Measurements from ENCODE around the gene RAD51B.

RAD51B gene

GRCh38 chr14:67994531-67994930, 175.0 kb downstream of the RAD51B start:
- TF ChIP-seq, protein P1, sequence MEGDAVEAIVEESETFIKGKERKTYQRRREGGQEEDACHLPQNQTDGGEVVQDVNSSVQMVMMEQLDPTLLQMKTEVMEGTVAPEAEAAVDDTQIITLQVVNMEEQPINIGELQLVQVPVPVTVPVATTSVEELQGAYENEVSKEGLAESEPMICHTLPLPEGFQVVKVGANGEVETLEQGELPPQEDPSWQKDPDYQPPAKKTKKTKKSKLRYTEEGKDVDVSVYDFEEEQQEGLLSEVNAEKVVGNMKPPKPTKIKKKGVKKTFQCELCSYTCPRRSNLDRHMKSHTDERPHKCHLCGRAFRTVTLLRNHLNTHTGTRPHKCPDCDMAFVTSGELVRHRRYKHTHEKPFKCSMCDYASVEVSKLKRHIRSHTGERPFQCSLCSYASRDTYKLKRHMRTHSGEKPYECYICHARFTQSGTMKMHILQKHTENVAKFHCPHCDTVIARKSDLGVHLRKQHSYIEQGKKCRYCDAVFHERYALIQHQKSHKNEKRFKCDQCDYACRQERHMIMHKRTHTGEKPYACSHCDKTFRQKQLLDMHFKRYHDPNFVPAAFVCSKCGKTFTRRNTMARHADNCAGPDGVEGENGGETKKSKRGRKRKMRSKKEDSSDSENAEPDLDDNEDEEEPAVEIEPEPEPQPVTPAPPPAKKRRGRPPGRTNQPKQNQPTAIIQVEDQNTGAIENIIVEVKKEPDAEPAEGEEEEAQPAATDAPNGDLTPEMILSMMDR (conservative IDR thresholded peaks at IDR 0.05; ENCODE audit: low read depth, low read length), result no peak
- no peak overlapping the region for H3K4me3 ChIP-seq (ENCODE audit: low read length)
- no peak for DNase-seq (ENCODE audit: low read depth)

DNA sequence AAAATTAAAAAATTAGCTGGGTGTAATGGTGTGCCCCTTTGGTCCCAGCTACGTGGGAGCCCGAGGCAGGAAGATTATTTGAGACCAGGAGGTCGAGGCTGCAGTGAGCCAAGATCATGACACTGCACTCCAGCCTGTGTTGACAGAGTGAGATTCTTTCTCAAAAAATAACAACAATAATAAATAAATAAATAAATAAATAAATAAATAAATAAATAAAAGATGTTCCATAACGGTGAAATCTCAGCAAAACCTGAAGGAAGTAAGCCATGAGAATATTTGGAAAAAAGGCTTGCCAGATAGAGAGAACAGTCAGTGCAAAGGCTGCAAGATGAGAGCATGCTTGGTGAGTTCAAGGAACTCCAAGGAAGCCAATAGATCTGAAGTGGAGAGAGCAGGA, 176.7 kb downstream of the RAD51B start:
- TF ChIP-seq, protein P1 (conservative IDR thresholded peaks at IDR 0.05; ENCODE audit: low read depth, low read length), result no peak
- no peak for DNase-seq (ENCODE audit: low read depth)

DNA sequence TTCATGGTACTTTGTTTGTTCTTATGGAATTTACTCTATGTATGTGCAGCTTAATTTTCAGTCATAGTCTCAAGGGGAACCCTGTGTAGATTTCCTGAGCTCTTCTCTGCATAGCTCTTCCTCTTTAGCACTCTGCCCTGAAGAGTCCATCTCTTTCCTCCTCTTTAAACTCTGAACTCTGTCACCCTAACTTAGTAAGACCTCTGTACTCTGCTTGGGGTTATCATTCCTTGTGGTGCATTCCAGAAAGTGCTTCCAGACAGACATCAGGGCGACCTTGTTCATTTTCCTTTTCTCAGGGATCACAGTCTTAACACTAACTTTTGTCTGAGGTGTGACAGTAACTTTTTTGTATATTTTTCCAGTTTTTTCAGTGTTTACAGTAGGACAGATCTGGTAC, 179.3 kb downstream of the RAD51B start:
- DNase-seq (ENCODE audit: low read depth), result no peak
- no peak overlapping the region for H3K4me3 ChIP-seq (ENCODE audit: low read length)
- TF ChIP-seq, protein P1 (conservative IDR thresholded peaks at IDR 0.05; ENCODE audit: low read depth, low read length), result no peak

More for the DNA sequence above, 176.7 kb downstream of the RAD51B start:
- H3K4me3 ChIP-seq (ENCODE audit: low read length), result no peak overlapping the region

- DNase-seq (ENCODE audit: low read depth), result peak; percentile 65
- TF ChIP-seq, protein P1 (conservative IDR thresholded peaks at IDR 0.05; ENCODE audit: low read depth, low read length), result no peak
- H3K4me3 ChIP-seq (ENCODE audit: low read length), result no peak overlapping the region
Measured at GRCh38 chr14:67999290-67999689, 179.7 kb downstream of the RAD51B start.

DNA sequence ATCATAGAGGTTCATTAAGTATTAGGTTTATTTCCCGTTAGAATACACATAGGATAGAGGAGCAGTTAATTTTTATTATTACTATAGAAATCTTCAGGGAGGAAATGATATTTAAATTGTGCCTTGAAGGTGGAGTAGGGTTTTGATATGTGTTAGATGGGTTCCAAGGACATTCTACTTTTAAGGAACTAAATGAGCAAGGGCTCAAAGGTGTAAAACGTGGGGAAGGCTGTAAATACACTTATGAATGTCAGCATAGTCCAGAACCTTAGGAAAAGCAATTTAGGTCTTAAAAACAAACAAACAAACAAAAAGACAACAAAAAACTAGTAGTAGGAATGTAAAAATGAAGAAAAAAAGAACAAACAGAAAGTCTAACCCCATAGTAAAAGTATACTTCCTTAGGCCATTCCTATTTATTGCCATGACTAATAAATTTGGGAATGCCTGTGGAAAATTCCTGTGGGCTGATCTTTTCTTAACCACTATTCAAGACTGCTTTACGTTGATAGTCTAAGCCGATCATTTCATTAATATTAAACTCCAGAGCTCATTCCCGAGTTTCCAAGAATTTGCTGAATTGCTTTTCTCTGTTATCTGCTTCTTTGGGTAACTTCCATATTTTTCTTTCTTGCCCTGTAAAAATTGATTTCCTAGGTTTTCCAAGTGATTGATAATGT, 180.3 kb downstream of the RAD51B start:
- H3K4me3 ChIP-seq (ENCODE audit: low read length), result no peak overlapping the region
- TF ChIP-seq, protein P1 (conservative IDR thresholded peaks at IDR 0.05; ENCODE audit: low read depth, low read length), result no peak
- peak; percentile 76 for DNase-seq (ENCODE audit: low read depth)

- H3K4me3 ChIP-seq (ENCODE audit: low read length), result no peak overlapping the region
- no peak for DNase-seq (ENCODE audit: low read depth)
- TF ChIP-seq, protein P1 (conservative IDR thresholded peaks at IDR 0.05; ENCODE audit: low read depth, low read length), result no peak
Measured at GRCh38 chr14:68000511-68000910, 180.9 kb downstream of the RAD51B start.

DNA sequence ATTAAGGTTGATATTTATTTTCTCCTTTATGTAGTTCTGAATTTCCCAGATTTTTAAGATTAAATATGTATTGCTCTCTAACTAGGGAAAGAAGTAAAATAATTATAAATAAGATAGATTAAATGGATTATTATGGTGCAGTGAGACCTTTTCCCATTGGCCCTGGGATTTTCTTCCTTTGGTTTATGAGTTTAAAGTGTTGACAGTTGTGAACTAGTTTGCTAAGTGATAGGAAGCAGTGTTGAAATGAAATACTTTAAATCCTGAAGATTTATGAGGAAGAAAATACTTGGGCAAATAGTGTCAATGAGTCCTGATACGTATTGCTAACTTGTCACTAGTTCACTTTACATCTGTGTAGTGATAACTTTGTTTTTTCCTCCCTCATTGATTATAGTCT, 188.9 kb downstream of the RAD51B start:
- DNase-seq (ENCODE audit: low read depth), result no peak
- no peak overlapping the region for H3K4me3 ChIP-seq (ENCODE audit: low read length)
- TF ChIP-seq, protein P1 (conservative IDR thresholded peaks at IDR 0.05; ENCODE audit: low read depth, low read length), result no peak
